ELR (cell line): ENCODE measurements around the gene CDH2.
A peak's percentile ranks its signal among the peaks of the same experiment; 100 is the strongest.

Experiments used
- DNase-seq: peaks from one replicate; pipeline ENCODE4 v3.0.0-alpha.2; 2015; ENCODE audit warnings: low read depth

CDH2 gene

DNA sequence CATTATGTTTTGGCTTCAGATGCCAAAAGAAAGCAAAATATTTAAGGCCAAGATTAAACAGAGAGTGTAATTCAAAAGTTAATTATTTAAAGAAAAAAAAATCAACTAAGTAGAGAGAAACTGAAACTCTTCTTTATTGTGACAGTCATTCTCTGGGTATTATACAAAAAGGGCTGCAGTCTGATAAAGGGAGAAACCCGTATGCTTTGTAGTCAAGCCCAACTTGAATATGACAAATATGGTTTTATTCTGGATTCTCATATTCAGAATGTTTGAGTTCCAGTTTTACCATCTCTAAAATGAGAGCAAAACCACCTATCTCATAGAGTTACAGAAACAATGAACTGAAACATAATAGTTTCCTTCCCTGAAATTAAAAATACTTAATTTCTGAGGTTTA is 8.2 kb downstream of the CDH2 start:
- DNase-seq, result no peak

DNA sequence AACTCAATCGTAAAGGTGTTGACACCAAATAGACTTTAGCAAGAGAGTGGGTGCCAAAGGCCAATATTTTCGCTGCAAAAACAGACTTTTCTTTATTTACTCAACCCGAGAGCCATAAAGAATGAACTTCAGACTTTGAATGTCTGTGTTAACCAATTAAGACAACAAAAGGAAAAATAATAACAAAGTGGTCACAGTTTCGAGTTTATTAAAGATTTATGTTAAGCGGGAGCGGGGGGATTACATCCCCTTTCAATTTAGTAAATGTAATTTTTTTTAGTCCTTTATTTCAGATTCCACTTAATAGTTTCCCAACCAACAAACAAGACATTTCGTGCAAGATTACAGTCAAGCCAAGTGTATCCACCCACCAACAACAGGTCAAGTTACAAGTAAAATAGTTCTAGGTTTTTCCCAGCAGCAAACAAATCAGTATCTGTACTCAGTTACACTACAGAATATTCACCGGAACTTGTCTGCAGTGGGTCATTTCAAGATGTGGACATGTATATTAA is 9.0 kb downstream of the CDH2 start:
- no peak for DNase-seq

DNA sequence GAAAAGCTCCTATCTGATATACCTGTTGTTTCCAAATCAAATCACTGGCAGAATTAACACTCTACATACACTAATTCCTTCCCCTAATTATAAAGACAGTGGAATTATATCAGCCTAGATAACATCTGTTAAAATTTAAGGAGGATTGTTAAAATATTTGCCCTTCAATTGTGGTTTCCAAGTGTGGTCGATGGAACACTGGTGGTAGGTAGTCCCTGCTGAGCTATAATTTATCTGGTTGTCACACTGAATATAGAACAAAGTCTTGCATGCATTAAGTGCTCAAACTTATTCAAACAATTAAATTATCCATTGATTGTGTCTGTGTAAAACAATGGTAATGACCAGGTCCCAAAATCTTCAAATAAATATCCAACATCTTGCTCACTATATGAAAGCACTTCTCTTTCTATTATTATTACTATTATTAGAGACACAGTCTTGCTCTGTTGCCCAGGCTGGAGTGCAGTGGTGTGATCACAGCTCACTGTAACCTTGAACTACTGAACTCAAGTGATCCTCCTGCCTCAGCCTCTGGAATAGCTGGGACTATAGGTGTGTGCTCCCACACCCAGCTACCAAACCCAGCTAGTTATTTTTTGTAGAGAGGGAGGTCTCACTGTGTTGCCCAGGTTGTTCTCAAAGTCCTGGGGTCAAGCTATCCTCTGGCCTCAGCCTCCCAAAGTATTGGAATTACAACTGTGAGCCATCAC is 12.0 kb downstream of the CDH2 start:
- DNase-seq, result no peak

DNA sequence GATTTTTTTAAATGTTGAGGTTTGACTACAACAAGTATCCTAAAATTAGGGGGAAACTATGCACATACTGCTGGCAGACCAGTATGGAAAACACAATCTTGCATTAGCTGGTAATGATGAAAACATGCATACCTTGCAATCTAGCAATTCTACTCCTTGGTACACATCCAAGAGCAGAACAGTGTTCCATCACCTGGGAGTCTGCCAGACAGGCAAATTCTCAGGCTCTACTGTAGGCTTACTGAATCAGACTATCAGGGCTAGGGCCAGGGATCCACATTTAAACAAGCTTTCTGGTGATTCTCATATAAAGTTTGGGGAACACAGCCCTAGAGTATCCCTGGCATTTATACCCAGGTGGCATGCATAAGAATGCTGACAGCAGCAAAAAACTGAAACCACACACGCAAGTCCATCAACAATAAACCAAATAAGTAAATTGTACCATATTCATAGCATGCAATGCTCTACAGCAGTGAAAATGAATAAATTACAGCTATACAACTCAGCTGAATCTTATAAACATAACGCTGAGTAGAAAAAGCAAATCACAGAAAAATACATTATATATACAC is 13.6 kb downstream of the CDH2 start:
- DNase-seq, result peak; percentile 2

DNA sequence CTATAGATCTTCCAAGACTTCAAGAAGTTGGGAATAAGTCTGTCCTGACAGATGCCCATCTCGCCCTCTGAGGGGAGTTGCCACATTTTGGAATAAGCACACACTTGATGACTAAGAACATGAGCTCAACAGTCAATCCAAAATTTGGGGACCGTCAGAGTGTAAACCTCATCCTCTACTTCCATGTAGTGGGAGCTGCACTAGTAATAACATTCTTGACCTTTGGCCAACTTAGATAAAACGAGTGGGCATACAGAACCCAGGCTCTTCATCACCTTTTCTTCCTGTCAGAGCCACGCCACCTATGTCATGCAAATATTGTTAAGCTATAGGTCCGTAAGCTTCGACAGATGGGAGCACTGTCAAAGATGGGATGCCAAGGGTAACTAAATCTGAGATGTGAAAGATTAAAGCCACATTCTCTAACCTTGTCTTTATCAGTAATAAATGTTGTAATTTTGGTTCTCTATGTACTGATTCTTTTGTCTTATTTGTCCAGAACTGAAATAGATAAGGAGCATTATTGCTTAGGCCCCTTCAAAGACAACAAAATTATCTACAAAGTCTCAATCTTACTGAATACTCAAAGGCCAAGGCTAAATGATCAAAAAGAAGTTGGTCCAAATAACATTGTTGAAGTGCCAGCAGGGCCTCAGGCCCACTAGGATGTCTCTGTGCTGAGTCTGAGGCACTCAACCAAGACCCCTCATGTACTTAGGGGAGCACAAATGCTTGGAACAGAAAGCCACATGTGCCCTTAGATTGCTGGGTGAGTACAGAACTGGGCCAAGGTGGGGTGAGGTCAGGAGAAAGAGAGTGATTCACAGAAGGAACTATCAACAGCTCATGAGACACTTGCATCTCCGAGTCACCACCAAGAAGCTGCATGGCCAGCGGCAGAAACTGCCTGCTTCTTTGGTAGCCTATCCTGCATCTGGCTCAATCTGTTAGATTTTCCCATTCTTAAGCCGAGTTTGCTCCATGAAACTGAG is 15.0 kb downstream of the CDH2 start:
- peak; percentile 61 for DNase-seq

DNA sequence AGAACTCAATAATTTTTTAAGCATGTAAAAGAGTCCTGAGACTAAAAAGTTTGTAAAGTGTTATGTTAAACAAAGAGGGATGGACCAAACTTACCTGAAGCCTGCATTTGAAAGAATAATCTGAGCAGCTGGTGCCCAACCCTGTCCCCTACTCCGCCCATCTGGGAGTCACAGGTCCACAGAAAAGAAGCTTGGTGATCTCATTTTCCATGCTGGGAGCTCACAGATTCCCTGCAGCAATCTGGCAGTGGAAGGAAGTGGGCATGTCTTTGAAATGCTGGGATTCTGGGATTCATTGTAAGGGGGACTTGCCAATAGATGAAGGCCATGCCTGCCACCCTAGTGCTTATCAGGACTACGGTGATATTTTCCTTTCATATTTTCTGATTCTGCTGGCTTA is 17.9 kb downstream of the CDH2 start:
- peak; percentile 22 for DNase-seq

DNA sequence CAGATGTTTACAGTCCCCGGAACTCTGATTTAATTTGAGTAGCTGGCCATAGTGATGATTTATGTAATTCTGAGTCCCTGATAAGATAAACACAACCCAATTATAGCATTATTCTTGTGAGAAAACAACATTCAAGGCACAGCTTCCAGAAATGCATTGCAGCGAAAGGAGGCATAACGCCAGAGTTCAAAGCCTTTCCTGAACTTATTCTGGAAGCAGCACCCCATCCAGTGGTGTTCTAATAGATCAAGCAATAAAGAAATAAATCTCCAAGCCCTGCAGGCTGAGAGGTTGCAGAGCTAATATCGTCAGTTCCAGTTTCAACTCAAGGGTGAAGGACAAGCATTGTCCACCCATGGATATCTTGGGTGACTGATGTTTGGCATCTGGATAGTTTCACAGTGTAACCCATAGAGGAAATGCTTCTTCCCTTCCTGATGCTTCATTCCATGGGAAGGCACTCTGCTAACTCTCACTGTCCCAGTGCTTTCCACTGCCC is 18.8 kb downstream of the CDH2 start:
- no peak for DNase-seq

DNA sequence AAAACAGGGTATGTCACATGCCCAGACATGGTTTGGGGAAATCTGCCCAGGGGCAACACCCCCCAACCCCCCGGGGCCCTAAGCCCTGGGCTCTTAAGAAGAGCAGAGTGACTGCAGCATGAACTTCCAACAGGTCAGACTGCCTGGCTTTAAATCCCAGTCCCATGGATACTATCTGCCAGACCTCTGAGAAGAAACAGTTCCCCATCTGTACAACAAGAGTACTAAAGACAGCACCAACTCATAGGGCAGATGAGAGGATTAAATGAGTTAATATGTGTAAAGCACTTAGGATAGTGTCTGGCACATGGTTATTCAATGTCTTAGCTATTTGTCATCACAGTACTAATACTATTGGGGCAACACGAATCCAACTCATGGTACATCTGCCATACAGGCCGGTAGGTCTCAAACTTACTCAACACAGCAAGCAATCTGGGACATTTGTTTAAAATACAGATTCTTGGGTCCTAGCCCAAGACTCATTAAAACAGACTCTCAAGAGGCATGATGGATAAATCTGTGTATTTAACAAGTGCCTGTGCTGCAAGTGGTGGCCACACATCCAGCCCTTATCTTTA is 23.4 kb downstream of the CDH2 start:
- DNase-seq, result no peak

DNA sequence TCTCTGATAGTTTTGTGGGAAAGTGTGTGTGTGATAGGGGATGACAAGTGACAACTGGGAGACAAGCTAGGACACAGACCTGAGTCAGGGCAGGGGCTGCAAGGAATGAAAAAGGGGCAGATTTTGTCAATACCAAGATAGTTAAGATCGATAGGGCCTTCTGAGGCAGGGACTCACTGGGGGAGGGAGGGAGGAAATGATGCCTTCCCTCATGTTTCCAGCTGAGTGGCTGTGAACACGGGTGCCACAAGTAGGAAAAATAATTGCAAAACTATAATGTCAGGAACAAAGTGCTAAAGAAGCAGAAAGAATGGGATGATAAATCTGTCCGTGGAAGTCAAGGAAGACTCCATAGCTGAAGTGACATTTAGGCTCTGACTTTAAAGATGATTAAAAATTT is 24.2 kb downstream of the CDH2 start:
- no peak for DNase-seq

DNA sequence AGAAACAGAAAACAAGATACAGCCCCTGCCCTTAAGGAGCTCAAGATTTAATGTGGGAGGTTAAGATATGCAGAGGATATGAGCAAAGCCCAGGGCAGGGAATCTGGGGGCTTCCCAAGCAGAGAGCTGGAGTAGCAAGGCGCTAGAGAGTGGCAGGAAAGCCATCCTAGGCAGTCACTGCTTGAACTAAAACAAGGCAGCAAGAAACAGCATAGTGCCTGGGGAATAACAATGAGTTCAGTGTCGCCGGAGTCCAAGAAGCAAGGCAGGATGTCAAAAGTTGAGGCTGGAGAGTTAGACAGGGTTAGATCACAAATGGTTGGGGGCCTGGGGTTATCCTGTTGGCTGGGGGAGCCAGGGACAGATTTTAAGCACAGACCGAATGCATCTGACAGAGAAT is 24.6 kb downstream of the CDH2 start:
- DNase-seq, result no peak

DNA sequence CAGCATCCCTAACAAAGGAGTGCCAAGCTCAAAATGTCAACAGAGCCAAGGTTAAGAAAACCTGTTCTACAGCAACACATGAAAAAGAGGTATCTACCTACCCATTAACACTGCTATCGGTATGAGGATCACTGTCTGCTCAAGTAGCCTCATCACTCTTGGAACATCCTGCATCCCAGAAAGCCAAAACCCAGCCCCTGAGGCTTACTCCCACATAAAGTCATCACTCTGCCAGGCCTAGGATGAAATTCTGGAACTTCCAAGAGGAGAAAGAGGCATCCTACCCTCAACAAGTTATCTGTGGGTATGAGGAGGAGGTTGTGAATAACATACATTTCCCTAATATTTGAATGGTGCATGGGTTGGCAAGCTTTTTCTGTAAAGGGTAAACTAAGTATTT is 25.5 kb downstream of the CDH2 start:
- no peak for DNase-seq

DNA sequence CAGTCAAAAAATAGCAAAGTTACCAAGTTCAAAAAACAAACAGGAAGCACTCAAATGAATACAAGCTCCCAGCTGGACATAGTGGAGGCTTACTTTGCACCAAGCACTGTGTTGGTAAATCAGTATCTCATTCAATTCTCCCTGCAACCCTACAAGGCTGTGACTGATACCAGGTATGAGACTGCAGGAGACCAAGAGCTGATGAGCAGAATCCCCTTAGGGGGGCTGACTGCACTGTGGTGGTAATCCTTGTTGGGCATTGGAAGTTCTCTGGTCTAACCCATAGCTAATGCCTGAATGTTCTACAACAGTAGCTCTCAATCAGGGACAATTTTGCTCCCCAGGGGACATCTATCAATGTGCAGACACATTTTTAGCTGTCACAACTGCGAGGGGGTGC is 26.0 kb downstream of the CDH2 start:
- no peak for DNase-seq

DNA sequence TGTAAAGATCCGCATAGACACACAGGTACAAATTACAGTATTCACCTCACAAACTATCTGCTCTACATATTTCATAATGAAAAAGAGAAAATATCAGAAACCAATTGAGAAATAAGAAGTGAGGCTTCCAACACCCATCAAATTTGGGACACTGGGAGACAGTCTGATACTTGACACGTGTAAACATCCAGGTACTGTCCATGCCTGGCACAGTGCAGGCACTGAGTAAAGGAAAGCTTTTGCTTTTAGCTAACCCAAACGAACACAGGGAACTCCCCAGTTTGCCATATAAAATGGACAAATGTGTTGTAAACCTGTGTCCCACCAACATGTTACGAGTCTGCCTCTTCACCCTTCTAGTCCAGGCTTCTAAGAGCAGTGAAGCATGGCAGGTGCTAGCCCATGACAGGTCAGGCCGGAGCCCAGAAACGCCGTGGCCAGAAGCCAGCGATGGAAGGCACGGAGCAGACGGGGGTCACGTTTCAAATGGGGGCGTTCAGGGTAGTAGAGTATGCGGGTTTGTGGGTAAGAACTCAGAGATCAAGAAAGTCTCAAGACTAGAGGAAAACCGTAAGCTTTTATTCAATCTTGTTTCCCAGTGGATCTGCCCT is 27.0 kb downstream of the CDH2 start:
- no peak for DNase-seq

DNA sequence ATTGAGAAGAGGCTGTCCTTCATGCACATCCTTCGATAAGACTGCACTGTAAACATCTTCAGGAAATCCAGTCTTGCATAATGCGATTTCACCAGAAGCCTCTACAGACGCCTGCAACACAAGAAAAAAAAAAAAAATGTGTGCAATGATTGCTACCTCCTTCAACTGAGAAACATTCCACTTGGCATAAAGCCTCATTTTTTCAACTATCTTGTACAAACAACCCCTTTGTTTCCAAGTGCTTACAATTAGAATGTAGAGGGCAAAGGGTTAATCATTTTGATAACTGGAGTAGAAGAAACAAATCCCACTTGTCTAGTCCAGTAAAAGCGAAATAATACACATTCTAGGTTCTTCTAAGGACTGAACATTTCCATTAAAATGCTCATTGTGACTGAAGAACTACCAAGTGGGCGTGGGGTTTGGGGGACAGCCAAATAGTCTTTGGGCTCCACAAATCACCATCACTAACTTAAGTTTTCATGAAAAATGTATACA is 29.2 kb downstream of the CDH2 start:
- DNase-seq, result no peak

DNA sequence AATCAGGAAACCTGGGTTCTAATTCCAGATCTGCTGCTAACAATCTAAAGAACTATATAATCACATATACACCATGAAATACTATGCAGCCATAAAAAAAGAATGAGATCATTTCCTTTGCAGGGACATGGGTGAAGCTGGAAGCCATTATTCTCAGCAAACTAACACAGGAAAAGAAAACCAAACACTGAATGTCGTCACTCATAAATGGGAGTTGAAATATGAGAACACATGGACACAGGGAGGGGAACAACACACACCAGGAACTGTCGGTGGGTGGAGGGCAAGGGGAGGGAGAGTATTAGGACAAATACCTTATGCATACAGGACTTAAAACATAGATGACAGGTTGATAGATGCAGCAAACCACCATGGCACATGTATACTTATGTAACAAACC is 33.2 kb downstream of the CDH2 start:
- DNase-seq, result no peak

DNA sequence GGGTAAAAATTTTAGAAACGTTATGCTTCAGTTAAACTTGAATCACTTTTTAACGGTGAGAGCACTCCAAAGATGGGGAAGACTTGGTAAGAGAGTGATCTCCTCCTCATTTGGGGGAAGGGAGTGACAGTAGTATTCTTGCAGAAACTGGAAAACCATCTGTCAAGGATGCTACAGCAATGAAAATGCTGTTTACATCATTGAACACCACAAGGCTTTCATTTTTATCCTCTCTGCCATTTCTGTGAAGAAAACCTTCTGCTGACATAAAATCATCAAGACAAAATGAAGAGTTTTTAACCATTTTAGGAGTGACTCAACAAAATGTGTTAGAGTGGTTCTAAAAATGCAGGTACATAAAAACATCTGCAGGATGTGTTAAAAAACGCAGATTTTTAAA is 38.1 kb downstream of the CDH2 start:
- DNase-seq, result no peak

DNA sequence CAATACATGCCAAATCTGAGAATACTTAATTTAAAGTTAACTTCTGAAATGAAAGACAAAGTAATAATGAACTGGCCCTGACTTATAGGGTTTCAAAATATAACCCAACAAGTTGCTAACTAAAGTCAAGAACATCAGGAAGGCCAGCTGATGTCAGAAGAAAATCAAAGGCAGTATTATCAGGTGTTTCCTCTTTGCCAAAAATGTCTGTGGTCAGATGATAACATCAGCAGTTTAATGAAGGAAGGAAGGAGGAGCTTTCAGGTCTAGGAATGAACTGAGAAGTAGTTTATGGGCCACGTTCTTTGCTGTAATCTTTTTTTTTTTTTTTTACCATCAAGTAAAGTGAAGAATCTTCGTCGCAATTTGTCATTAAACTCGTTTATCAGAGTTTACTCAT is 40.9 kb downstream of the CDH2 start:
- no peak for DNase-seq

DNA sequence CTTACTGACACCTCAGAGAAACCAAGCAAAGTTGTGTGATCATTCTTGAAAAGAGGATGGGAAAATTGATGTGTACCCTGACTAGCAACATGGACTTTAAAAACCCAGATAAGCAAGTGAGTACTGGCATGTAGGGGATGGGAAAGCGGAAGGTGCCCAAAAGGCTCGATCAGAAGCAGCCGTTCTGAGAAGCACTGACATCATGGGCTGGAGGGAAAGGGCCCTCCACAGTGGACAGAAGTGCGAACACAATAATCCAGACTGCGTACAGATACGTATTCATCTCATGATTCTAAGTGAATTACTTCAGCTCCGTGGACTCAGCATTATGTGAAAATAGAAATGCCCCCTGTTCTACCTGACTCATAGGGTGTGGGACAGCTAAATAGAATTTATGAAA is 42.2 kb downstream of the CDH2 start:
- no peak for DNase-seq

DNA sequence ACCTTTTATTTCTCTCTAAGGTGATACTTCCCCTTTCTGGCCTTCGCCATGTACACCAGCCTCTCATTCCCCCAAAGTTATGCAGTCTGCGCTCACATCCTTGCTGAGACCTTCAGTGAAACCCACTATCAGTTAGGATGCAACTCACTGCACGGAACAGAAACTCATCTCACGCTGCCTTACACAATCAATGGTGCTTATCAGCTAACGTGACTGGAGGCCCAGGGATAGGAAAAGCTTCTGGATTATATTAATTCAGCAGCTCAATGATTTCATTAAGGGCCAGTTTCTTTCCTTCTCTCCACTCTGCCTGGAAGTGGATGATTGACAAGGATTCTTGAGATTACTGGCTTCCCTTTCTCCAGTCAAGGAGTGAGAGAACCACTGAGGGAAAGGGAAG is 44.8 kb downstream of the CDH2 start:
- no peak for DNase-seq

DNA sequence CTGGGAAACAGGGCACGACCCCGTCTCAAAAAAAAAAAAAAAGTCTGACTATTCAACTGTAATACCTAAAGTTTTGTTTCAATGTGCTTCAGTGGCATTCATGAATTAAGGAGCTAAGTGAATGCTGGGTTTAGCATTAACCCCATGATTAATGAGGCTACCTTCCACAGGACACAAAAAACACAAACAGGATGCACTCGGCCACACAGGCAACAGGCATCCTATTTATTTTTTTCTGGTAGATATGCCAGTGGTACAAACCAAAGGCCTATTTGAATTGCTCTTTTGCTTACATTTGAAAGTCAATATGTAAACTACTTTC is 48.3 kb downstream of the CDH2 start:
- DNase-seq, result no peak

DNA sequence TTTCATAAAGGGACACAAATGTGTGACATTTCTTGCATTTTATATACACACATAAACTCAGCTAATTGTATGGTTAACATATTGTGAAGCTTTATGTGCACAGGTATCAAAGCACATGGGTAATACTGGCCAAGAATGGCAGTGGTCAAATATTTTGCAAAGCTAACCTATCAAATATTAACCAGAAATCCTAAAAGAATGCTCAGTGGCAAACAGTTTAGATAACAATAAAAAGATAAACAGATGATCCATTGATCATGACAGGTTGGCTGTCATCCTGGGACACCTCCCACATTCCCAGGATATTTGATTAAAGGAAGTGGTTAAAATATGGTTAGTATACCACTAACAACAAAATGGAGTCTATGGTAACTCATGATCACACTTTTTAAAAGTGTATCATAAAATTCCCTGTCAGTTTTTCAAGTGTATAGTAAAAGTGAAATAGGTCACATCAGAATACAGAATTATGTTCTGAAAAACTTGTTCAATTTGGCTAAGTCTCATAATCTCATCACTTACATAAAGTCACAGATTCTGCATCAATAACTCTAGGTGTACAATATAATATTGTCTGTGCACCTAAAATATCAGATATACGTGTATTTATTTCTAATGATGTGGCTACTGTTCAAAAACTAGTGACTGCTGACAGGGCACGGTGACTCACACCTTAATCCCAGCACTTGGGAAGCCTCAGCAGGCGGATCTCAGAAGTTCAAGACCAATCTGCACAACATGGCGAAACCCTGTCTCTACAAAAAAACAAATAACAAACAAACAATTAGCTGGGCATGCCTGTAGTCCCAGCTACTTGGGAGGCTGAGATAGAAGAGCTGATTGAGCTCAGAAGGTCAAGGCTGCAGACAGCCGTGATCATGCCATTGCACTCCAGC is 48.9 kb downstream of the CDH2 start:
- DNase-seq, result peak; percentile 65
